ENCODE measurements around the gene FTO. TPM values are rescaled to one million over a fixed set of nuclear protein-coding genes. Genes with fewer than 3 reads are reported as not detected.

FTO gene
- total RNA-seq, 4 donors from 2014 or later, result 102 to 138 (median 130) TPM

- H3K4me1 ChIP-seq, result peaks cover 0 to 13% (median 0%) of the 10 kb centered on the region in 3 donors
- no peak for ATAC-seq
- no peak for TF ChIP-seq POLR2AphosphoS5 (IDR thresholded peaks at IDR 0.05)
- TF ChIP-seq POLR2A (IDR thresholded peaks at IDR 0.05), result no peak
- no peak for TF ChIP-seq CTCF (IDR thresholded peaks at IDR 0.05)
- TF ChIP-seq EP300 (IDR thresholded peaks at IDR 0.05), result no peak
- no peak overlapping the region for H3K27ac ChIP-seq
- H3K4me3 ChIP-seq, result no peak overlapping the region
- WGBS, 2 donors (ENCODE audit: low coverage in 1 of 2), result 92 to 94% methylated on average over 2 of the region's 3 CpGs
- H3K27me3 ChIP-seq, result no peaks in the 10 kb centered on the region
- H3K36me3 ChIP-seq, result peaks cover 0 to 7% of the 10 kb centered on the region in 2 donors
- H3K9me3 ChIP-seq, result no peaks in the 10 kb centered on the region
These were observed 132.2 kb downstream of the FTO start for GRCh38 chr16:53836142-53836541.

GRCh38 chr16:53836680-53837079 lies 132.7 kb downstream of the FTO start:
- WGBS, 2 donors (ENCODE audit: low coverage in 1 of 2), result 94 to 95% methylated on average over 3 of the region's 3 CpGs

GRCh38 chr16:53837426-53837825 lies 133.5 kb downstream of the FTO start:
- Histone ChIP-seq H3K27ac (no peak overlapping the region), H3K9me3 (no peaks in the 10 kb centered on the region), H3K36me3 (peaks cover 0 to 7% of the 10 kb centered on the region in 2 donors), H3K4me1 (peaks cover 0 to 13% (median 0%) of the 10 kb centered on the region in 3 donors), H3K27me3 (no peaks in the 10 kb centered on the region), H3K4me3 (no peak overlapping the region)
- no peak for TF ChIP-seq EP300 (IDR thresholded peaks at IDR 0.05)
- no peak for TF ChIP-seq POLR2AphosphoS5 (IDR thresholded peaks at IDR 0.05)
- no peak for TF ChIP-seq CTCF (IDR thresholded peaks at IDR 0.05)
- no peak for ATAC-seq
- 75 to 85% methylated on average over 7 of the region's 7 CpGs for WGBS, 2 donors (ENCODE audit: low coverage in 1 of 2)

More at GRCh38 chr16:53836680-53837079, 132.7 kb downstream of the FTO start:
- ATAC-seq, result no peak
- Histone ChIP-seq H3K36me3 (peaks cover 0 to 7% of the 10 kb centered on the region in 2 donors), H3K4me3 (no peak overlapping the region), H3K27ac (no peak overlapping the region), H3K9me3 (no peaks in the 10 kb centered on the region), H3K27me3 (no peaks in the 10 kb centered on the region), H3K4me1 (peaks cover 0 to 13% (median 0%) of the 10 kb centered on the region in 3 donors)
- TF ChIP-seq POLR2A (IDR thresholded peaks at IDR 0.05) (no peak), POLR2AphosphoS5 (IDR thresholded peaks at IDR 0.05) (no peak), EP300 (IDR thresholded peaks at IDR 0.05) (no peak), CTCF (IDR thresholded peaks at IDR 0.05) (no peak)

GRCh38 chr16:53839150-53839549 lies 135.2 kb downstream of the FTO start:
- Histone ChIP-seq H3K9me3 (no peaks in the 10 kb centered on the region), H3K27me3 (no peaks in the 10 kb centered on the region), H3K4me3 (no peak overlapping the region), H3K4me1 (peaks cover 0 to 13% (median 0%) of the 10 kb centered on the region in 3 donors), H3K36me3 (peaks cover 0 to 10% of the 10 kb centered on the region in 2 donors), H3K27ac (no peak overlapping the region)
- TF ChIP-seq CTCF (IDR thresholded peaks at IDR 0.05) (no peak), POLR2AphosphoS5 (IDR thresholded peaks at IDR 0.05) (no peak), POLR2A (IDR thresholded peaks at IDR 0.05) (no peak), EP300 (IDR thresholded peaks at IDR 0.05) (no peak)
- no peak for ATAC-seq
- 75 to 81% methylated on average over 2 of the region's 2 CpGs for WGBS, 2 donors (ENCODE audit: low coverage in 1 of 2)

GRCh38 chr16:53840456-53840855 lies 136.5 kb downstream of the FTO start:
- ATAC-seq, result no peak
- TF ChIP-seq POLR2AphosphoS5 (IDR thresholded peaks at IDR 0.05) (no peak), POLR2A (IDR thresholded peaks at IDR 0.05) (no peak), CTCF (IDR thresholded peaks at IDR 0.05) (no peak), EP300 (IDR thresholded peaks at IDR 0.05) (no peak)
- no peak overlapping the region for H3K4me3 ChIP-seq
- no peaks in the 10 kb centered on the region for H3K27me3 ChIP-seq
- H3K27ac ChIP-seq, result no peak overlapping the region
- H3K4me1 ChIP-seq, result peaks cover 0 to 13% (median 0%) of the 10 kb centered on the region in 3 donors
- H3K9me3 ChIP-seq, result no peaks in the 10 kb centered on the region
- WGBS, 2 donors (ENCODE audit: low coverage in 1 of 2), result 50 to 78% methylated on average over 4 of the region's 4 CpGs
- H3K36me3 ChIP-seq, result peaks cover 0 to 23% of the 10 kb centered on the region in 2 donors
